H1 (cell line): ENCODE data around the gene ZNF888. TPM values are rescaled to one million over a fixed set of nuclear protein-coding genes. Genes with fewer than 3 reads are reported as not detected.
A peak's percentile ranks its signal among the peaks of the same experiment; 100 is the strongest.
"Not testable (repeated sequence)": the region's sequence is repeated elsewhere in the genome, so short reads cannot be mapped to it uniquely, and the experiment has no call there.

Experiments used
- CTCF ChIA-PET: fragments of 300-600 bp; sonication (Branson Sonifier 250); formaldehyde crosslinking; loops from one replicate; lab custom pipeline; 2021; ENCODE audit not compliant: partially characterized antibody; lab: Charles Lee
- POLR2A ChIA-PET: fragments of 300-600 bp; sonication (Branson Sonifier 250); formaldehyde crosslinking; loops from one replicate; lab custom pipeline; 2021; ENCODE audit warnings: inconsistent platforms; ENCODE audit not compliant: partially characterized antibody; lab: Charles Lee
- DNase-seq, 2 experiments: peaks; one replicate each; pipeline versions ENCODE4 v3.0.0 to v3.0.0-alpha.2; 2010 to 2022; ENCODE audit warnings: low spot score in 2 of 2, low read depth in 1 of 2, mixed read lengths in 1 of 2
- FAIRE-seq: peaks from 2 replicates; lab custom pipeline; 2011; peaks lifted over from hg19 to GRCh38; lab: Jason Lieb, UNC
- H2AFZ ChIP-seq: 2 replicates; pipeline ENCODE4 v1.8.1; 2012; ENCODE audit warnings: low read length, inconsistent platforms
- H2AK5ac ChIP-seq: 2 replicates; pipeline ENCODE4 v1.6.1; 2013; ENCODE audit warnings: low read depth, low read length
- H2BK120ac ChIP-seq: replicated peaks from 2 replicates; pipeline ENCODE3; 2013; ENCODE audit warnings: low read depth, low read length, inconsistent platforms
- H2BK12ac ChIP-seq: 2 replicates; pipeline ENCODE4 v1.6.1; 2013; ENCODE audit warnings: low read depth, low read length
- H2BK15ac ChIP-seq: 2 replicates; pipeline ENCODE4 v1.6.1; 2013; ENCODE audit warnings: low read length
- H2BK20ac ChIP-seq: 2 replicates; pipeline ENCODE4 v1.6.1; 2013; ENCODE audit warnings: low read length
- H2BK5ac ChIP-seq: 2 replicates; pipeline ENCODE4 v1.6.1; 2013; ENCODE audit warnings: low read depth, low read length
- H3K14ac ChIP-seq: 2 replicates; pipeline ENCODE4 v1.6.1; 2013; ENCODE audit warnings: inconsistent platforms; ENCODE audit not compliant: insufficient read length
- H3K18ac ChIP-seq: 2 replicates; pipeline ENCODE4 v1.6.1; 2013; ENCODE audit warnings: low read length; ENCODE audit errors: extremely low read depth
- H3K23ac ChIP-seq: 2 replicates; pipeline ENCODE4 v1.6.1; 2013; ENCODE audit warnings: inconsistent platforms; ENCODE audit not compliant: insufficient read length
- H3K23me2 ChIP-seq: 2 replicates; pipeline ENCODE4 v1.6.1; 2013; ENCODE audit warnings: low read depth, low read length
- H3K27ac ChIP-seq: 2 replicates; pipeline ENCODE4 v1.6.1; 2011; ENCODE audit warnings: low read depth, low read length, inconsistent platforms
- H3K27me3 ChIP-seq, 4 experiments: replicated peaks in 1 of 4; 1 replicate in 1 of 4; 2 replicates in 3 of 4; pipeline versions ENCODE4 v1.6.1 to v1.8.1; 2011 to 2013; ENCODE audit warnings: low read length in 3 of 4, mild to moderate bottlenecking in 3 of 4, inconsistent platforms in 2 of 4, mixed read lengths in 2 of 4, moderate library complexity in 1 of 4; ENCODE audit not compliant: control insufficient read depth in 3 of 4, insufficient read depth in 3 of 4; ENCODE audit errors: extremely low read depth in 1 of 4
- H3K36me3 ChIP-seq, 4 experiments: 2 replicates each; pipeline versions ENCODE4 v1.6.1 to v1.8.1; 2011 to 2013; ENCODE audit warnings: mild to moderate bottlenecking in 4 of 4, low read length in 3 of 4, moderate library complexity in 2 of 4, control low read depth in 1 of 4, inconsistent platforms in 1 of 4; ENCODE audit not compliant: insufficient read depth in 4 of 4, control insufficient read depth in 2 of 4
- H3K4ac ChIP-seq: replicated peaks from 2 replicates; pipeline ENCODE3; 2013; ENCODE audit warnings: low read length, low read depth, mixed read lengths, inconsistent platforms; ENCODE audit not compliant: insufficient read length
- H3K4me1 ChIP-seq, 4 experiments: replicated peaks in 1 of 4; 1 replicate in 1 of 4; 2 replicates in 3 of 4; pipeline versions ENCODE4 v1.6.1 to v1.8.1; 2011 to 2013; ENCODE audit warnings: low read length in 3 of 4, inconsistent platforms in 2 of 4, mixed read lengths in 1 of 4; ENCODE audit not compliant: insufficient read depth in 4 of 4, control insufficient read depth in 3 of 4
- H3K4me2 ChIP-seq, 2 experiments: 2 replicates each; pipeline versions ENCODE4 v1.6.1 to v1.8.1; 2011 to 2013; ENCODE audit warnings: low read depth in 2 of 2, low read length in 2 of 2, control low read depth in 1 of 2, inconsistent platforms in 1 of 2, mild to moderate bottlenecking in 1 of 2; ENCODE audit not compliant: insufficient read depth in 1 of 2
- H3K4me3 ChIP-seq, 4 experiments: fragments of 200-600, 300-600 bp in 1 of 4; sonication (generic), shearing (Covaris generic), sonication (Bioruptor Twin) in 1 of 4; 2 replicates each; pipeline versions ENCODE4 v1.5.1 to v1.8.1; 2011 to 2016; ENCODE audit warnings: low read length in 4 of 4, low read depth in 3 of 4, control low read depth in 2 of 4, inconsistent platforms in 2 of 4, mild to moderate bottlenecking in 2 of 4, mixed read lengths in 1 of 4, moderate library complexity in 1 of 4; ENCODE audit not compliant: insufficient read depth in 2 of 4; ENCODE audit errors: extremely low read depth in 1 of 4
- H3K56ac ChIP-seq: replicated peaks from 2 replicates; pipeline ENCODE3; 2013; ENCODE audit warnings: low read depth, mild to moderate bottlenecking, mixed read lengths, low read length, inconsistent platforms; ENCODE audit not compliant: insufficient read length
- H3K79me1 ChIP-seq: 2 replicates; pipeline ENCODE4 v1.6.1; 2013; ENCODE audit warnings: low read depth, low read length, control low read depth
- H3K79me2 ChIP-seq, 2 experiments: 2 replicates each; pipeline versions ENCODE4 v1.6.1 to v1.8.1; 2012 to 2013; ENCODE audit warnings: low read length in 2 of 2, mild to moderate bottlenecking in 2 of 2, inconsistent platforms in 1 of 2; ENCODE audit not compliant: insufficient read depth in 2 of 2, control insufficient read depth in 1 of 2
- H3K9ac ChIP-seq, 4 experiments: replicated peaks in 1 of 4; 1 replicate in 1 of 4; 2 replicates in 3 of 4; pipeline versions ENCODE4 v1.6.1 to v1.8.1; 2011 to 2013; ENCODE audit warnings: low read depth in 3 of 4, low read length in 3 of 4, control low read depth in 2 of 4, mild to moderate bottlenecking in 2 of 4, moderate library complexity in 2 of 4, inconsistent platforms in 1 of 4; ENCODE audit errors: extremely low read depth in 1 of 4
- H3K9me3 ChIP-seq, 2 experiments: 2 replicates each; pipeline versions ENCODE4 v1.6.1 to v1.8.1; 2012 to 2013; ENCODE audit warnings: mild to moderate bottlenecking in 2 of 2, moderate library complexity in 2 of 2, control low read depth in 1 of 2, inconsistent platforms in 1 of 2, low read depth in 1 of 2, low read length in 1 of 2, mixed read lengths in 1 of 2; ENCODE audit not compliant: insufficient read depth in 2 of 2
- H4K20me1 ChIP-seq, 2 experiments: replicated peaks in 1 of 2; 2 replicates each; pipeline versions ENCODE3 to v1.8.1; 2011 to 2013; ENCODE audit warnings: inconsistent platforms in 2 of 2, low read length in 2 of 2, mild to moderate bottlenecking in 1 of 2; ENCODE audit not compliant: insufficient read depth in 2 of 2, control insufficient read depth in 1 of 2
- H4K5ac ChIP-seq: 2 replicates; pipeline ENCODE4 v1.6.1; 2013; ENCODE audit warnings: low read length, low read depth, mixed read lengths, inconsistent platforms; ENCODE audit not compliant: insufficient read length
- H4K8ac ChIP-seq: 2 replicates; pipeline ENCODE4 v1.8.0; 2013; ENCODE audit warnings: mild to moderate bottlenecking, moderate library complexity, low read length, inconsistent platforms; ENCODE audit not compliant: insufficient read depth; ENCODE audit errors: extremely low read depth
- H4K91ac ChIP-seq: replicated peaks from 2 replicates; pipeline ENCODE3; 2013; ENCODE audit warnings: low read length, mixed read lengths, inconsistent platforms; ENCODE audit not compliant: insufficient read length
- WGBS, 2 experiments: shearing (Covaris generic) in 1 of 2; methylation state at CpG; one replicate each; pipeline versions ENCODE4 v1.1.6 to v1.1.7; 2013 to 2015; ENCODE audit warnings: low lambda C conversion rate in 2 of 2, mixed read lengths in 2 of 2, inconsistent platforms in 1 of 2, low coverage in 1 of 2, missing lambda C conversion rate in 1 of 2; ENCODE audit not compliant: insufficient replicate concordance in 2 of 2, insufficient coverage in 1 of 2, insufficient read length in 1 of 2; ENCODE audit errors: extremely low coverage in 1 of 2, missing lambda C conversion rate in 1 of 2; 5-methylcytosine and 5-hydroxymethylcytosine counted together
- polyA plus RNA-seq, 7 experiments: library from polyadenylated mRNA; depleted of rRNA in 3 of 7; stranded (reverse) in 5 of 7; unstranded in 2 of 7; fragments of >200 nt in 5 of 7; fragments of 200-250 nt in 2 of 7; gene quantifications; 1 replicate in 5 of 7; 2 replicates in 1 of 7; 4 replicates in 1 of 7; pipeline versions ENCODE4 v1.2.1 to v1.2.3, GENCODE V29; 2011 to 2013; ENCODE audit warnings: missing spikeins in 2 of 7, mixed read lengths in 2 of 7
- total RNA-seq: library from RNA; stranded (reverse); fragmentation: NEBNext Ultra II Directional; extraction: Animal tissue kit (Norgen Biotek cat#: 25700); gene quantifications from 2 replicates; pipeline ENCODE4 v1.2.1, GENCODE V29; 2021

Gene ZNF888
- total and polyA plus RNA-seq, 2 of the 8 experiments (the other 6 are each of a cell fraction or from before 2014, with no cell fraction given) = 1.1 to 8.6 TPM

DNA sequence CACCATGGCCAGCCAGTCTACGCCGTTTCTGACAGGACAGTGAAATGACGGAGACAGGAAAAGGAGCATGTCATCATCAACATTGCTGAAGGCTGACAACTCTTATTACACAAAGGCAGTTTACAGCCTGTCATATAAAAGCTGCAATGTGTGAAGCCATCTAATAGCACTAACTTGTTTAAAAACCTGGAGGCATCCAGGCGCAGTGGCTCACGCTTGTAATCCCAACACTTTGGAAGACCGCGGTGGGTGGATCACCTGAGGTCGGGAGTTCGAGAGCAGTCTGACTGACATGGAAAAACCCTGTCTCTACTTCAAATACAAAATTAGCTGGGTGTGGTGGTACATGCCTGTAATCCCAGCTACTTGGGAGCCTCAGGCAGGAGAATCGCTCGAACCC is 55.2 kb downstream of the ZNF888 start:
- H2AFZ ChIP-seq, H3K14ac ChIP-seq, H3K4ac ChIP-seq, H3K23ac ChIP-seq, H3K79me1 ChIP-seq, H4K8ac ChIP-seq, H2BK20ac ChIP-seq, H3K9ac ChIP-seq, POLR2A ChIA-PET, H2BK120ac ChIP-seq, H3K4me1 ChIP-seq, H4K91ac ChIP-seq, H2BK15ac ChIP-seq, DNase-seq, H2BK12ac ChIP-seq, H3K4me3 ChIP-seq, H3K4me2 ChIP-seq, H3K27ac ChIP-seq, H2AK5ac ChIP-seq, H3K9me3 ChIP-seq, H3K23me2 ChIP-seq, H2BK5ac ChIP-seq, H4K5ac ChIP-seq, H3K27me3 ChIP-seq, CTCF ChIA-PET, H3K79me2 ChIP-seq, H3K36me3 ChIP-seq, H3K56ac ChIP-seq, H4K20me1 ChIP-seq, H3K18ac ChIP-seq: not testable (repeated sequence)
- 95% methylated on average over 11 of the region's 11 CpGs; no CpG with 5 or more reads in 1 of the 2 experiments for WGBS, 2 experiments
- peak; percentile 24 for FAIRE-seq
